Endometrial microvascular endothelial cells (primary cell): ENCODE data around the gene STXBP4. TPM values are rescaled to one million over a fixed set of nuclear protein-coding genes. Genes with fewer than 3 reads are reported as not detected.

Experiments used
- in situ Hi-C: cut with HindIII; loops from 2 replicates; pipeline ENCODE4 v1.10.0; 2017; ENCODE audit warnings: low sequenced_read_pairs, low pct_unique_long_range_greater_than_20kb; ENCODE audit errors: inconsistent ontology term
- total RNA-seq: library from RNA; depleted of rRNA; stranded (reverse); fragments of >200 nt; gene quantifications from one replicate; pipeline ENCODE4 v1.2.3, GENCODE V29; 2015; ENCODE audit errors: inconsistent ontology term

STXBP4 gene
- total RNA-seq: 7.6 TPM

- in situ Hi-C loops: no loop called here
These were observed at the start of gene STXBP4, which contains the start of gene COX11 for GRCh38 chr17:54968262-54968987. Gene STXBP4, plus strand, starts transcription at chr17:54968765. Its CDS starts 17,455 bp downstream, at chr17:54986220. Gene COX11, minus strand, starts transcription at chr17:54968654. Its CDS starts 8 bp downstream, at chr17:54968646.

DNA sequence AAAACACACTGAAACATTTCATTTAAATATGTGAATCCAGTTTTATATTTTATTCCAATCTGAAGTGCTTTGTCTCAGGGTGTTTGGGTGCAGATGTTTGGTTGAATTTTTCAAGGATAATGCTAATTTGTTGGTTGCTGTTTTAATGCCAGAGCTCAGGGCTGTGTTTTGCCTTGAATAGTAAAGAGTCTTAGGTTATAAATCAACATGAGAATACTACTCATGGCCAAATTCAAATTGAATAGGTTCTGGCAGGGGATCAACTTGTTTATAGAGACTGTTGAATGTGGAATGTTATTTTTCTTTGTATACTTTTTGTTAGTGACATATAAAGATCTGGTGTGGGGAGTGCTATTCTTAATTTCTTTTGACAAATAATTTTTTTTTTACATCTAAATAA is 49.1 kb upstream of the STXBP4 start:
- in situ Hi-C loops: no loop called here

- in situ Hi-C loops: no loop called here
These were observed 47.7 kb upstream of the STXBP4 start for GRCh38 chr17:54920819-54921218.

- in situ Hi-C loops: no loop called here
These were observed 44.2 kb upstream of the STXBP4 start for GRCh38 chr17:54924405-54924804.

- in situ Hi-C loops: no loop called here
These were observed 41.0 kb upstream of the STXBP4 start for GRCh38 chr17:54927525-54927924.

GRCh38 chr17:54932711-54933110 is 35.9 kb upstream of the STXBP4 start:
- in situ Hi-C loops: no loop called here

DNA sequence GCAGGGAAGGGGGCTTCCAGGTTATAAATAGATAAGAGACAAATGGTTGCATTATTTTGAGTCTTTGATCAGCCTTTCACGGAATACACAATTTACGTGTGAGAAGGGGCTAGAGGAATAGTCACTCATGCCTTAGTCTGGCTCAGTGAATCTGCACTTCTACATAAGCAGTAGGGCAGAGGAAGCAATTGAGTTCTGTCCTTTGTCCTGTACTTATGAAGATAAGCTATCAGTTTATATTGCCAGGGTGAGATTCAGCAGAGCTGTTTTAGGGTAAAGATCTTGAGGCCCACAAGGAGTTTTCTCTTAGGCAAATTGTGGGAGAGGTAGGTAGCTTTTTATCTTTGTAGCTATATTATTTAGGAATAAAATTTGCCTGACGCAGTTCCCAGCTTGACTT is 34.6 kb upstream of the STXBP4 start:
- in situ Hi-C loops: no loop called here

DNA sequence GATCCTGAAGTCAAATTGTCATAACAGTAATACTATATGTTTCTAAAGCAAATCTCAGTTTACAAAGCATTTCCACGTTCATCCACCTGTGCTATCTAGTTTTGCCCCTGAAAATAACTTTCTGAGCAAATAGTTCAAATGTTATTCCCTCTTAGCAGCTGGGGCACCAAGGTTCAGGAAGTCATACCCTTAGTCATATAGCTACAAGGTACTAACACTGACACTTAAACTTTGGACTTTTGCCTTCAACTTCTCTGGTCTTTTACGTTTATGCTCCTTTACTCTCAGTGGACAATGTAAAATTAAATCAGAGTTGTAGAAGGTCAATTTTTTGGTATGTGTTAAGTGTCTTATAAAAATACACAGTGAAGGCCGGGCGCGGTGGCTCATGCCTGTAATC is 33.1 kb upstream of the STXBP4 start:
- in situ Hi-C loops: no loop called here

- in situ Hi-C loops: no loop called here
These were observed 31.5 kb upstream of the STXBP4 start for GRCh38 chr17:54937018-54937417.

GRCh38 chr17:54937426-54937825 is 31.1 kb upstream of the STXBP4 start:
- in situ Hi-C loops: no loop called here

DNA sequence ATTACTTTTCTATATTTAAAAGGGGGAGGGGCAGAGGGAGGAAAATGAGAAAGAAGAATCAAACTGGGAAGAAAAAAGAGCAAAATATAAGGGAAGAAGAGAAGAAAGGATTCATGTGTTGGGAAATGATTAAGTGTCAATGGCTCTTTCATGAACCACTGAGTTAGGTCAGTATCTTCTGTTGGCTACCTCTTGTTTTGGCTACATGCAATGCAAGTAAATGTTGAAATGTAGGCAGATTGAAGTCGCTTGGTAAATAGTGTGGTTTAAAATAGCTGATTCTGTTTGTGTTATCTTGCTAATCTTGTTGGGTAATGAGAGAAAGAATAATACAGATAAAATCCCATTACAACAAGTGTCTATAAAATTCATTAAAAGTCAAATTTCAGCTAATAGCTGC is 27.3 kb upstream of the STXBP4 start:
- in situ Hi-C loops: no loop called here

DNA sequence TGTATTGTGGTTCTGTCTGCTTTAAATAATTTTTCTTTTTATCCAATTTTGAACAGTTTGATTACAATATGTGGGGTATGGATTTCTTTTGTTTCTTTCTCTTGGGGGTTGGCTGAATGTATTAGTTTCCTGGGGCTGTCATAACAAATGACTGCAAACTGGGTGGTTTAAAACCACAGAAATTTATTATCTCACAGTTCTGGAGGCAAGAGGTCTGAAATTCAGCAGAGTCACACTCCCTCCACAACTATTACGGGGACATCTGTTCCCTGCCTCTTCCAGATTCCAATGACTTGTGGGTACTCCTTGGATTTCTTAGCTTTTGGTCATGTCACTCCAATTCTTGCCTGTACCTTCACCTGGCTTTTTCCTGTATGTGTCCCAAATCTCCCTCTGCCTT is 23.8 kb upstream of the STXBP4 start:
- in situ Hi-C loops: no loop called here

GRCh38 chr17:54945231-54945630 is 23.3 kb upstream of the STXBP4 start:
- in situ Hi-C loops: no loop called here

DNA sequence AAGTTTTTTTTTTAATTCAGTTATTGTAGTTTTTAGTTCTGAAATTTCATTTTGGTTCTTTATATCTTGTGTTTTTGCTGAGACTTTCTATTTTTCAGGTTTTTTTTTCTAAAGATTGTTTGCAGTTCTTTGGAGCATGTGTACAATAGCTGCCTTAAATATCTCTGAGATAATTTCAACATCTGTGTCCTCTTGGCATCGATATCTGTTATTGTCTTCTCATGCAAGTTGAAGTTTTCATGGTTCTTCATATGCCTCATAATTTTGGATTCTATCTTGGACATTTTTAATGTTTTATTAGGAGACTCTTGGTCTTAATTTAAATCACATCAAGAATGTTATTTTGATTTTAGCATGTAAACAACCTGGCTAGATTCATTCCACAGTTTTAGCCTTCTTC is 22.9 kb upstream of the STXBP4 start:
- in situ Hi-C loops: no loop called here

GRCh38 chr17:54947396-54947795 is 21.2 kb upstream of the STXBP4 start:
- in situ Hi-C loops: no loop called here

DNA sequence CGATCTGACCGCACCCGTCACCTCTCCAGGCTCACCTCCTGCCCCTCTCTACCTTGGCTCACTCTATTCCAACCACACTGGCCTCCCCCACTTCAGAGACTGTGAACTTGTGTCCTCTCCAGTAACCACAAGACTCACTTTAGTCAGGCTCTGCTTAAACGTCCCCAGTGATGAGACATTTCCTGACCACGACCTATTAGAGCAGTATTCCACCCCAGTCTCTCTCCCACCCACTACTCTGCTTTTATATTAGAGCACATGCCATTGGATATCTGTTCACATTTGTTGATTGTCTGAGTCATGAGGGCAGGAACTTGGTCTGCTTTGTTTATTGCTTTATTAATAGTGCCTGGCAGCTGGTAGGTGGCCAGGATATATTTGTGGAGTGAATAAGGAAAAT is 20.2 kb upstream of the STXBP4 start:
- in situ Hi-C loops: no loop called here

DNA sequence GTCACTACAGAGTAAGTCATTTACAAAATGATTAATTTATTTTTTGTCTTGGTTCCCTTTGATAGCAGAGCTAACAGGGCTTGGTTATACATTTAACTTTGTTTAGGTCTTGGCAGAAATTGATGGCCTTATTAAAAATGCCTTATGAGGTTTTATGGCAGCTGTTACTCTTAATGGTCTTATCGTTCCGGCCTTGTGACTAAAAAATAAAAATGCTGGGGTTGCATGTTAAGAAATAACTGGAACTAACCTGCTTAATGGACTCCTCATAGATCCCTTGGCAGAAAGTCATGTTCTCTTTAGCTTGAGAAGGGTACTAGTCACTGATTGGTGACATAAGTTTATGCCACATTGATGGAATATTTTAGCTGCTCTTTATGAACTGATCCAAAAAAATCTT is 18.4 kb upstream of the STXBP4 start:
- in situ Hi-C loops: no loop called here

- in situ Hi-C loops: no loop called here
These were observed 17.3 kb upstream of the STXBP4 start for GRCh38 chr17:54951286-54951685.

DNA sequence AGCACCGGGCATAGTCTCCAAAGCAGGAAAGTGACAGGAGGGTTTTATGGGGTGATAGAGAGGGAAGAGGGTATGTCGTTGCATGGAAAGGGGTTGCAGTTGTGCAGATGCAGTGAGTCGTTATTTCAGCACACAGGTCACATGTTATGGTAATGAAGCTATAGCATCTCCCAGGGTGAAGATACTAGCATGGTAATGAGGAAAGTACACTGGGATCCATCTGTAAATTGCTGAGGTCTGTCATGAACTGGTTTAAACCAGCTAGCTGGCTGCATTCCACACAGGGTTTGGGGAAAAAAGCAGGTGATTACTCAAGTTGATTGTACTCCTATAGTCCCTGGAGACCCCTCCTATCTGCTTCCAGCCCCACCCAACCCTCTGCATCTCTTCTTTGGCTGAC is 11.8 kb upstream of the STXBP4 start:
- in situ Hi-C loops: no loop called here

DNA sequence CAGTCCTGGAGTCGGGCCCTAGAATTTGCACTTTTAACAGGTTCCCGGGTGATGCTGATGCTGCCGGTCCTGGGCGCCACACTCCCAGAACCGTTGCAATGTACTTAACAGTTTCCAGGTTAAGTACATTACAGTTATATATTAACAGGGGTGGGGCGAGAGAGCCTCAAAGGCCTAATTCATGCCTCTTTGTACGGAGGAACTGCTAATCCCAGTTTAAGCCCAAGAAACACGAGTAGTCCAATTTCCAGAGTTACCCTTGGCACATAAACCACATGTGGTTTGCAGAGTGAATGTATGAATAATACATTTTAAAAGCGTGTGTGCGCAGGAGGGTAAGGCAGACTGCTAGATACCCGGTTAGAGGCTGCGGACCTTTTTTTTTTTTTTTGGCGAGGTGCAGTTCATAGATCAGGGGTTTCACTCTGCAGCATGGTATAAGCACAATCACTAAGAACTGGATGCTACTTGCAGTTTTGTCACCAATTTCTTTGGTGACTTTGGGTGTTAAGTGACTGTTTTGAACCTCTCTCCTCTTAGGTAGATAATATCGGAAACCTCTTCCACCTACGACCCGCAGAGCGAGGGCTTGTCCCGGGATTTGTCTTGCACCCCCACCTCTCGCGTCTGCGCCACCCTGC is 824 bp upstream of the STXBP4 start:
- in situ Hi-C loops: no loop called here

GRCh38 chr17:54968988-54969332 is 395 bp downstream of the STXBP4 start:
- in situ Hi-C loops: no loop called here
